ENCODE measurements around the gene CADM1. TPM values are rescaled to one million over a fixed set of nuclear protein-coding genes. Genes with fewer than 3 reads are reported as not detected.

The CADM1 gene
- total RNA-seq, 2 experiments from 2014 or later = 59.7 to 89.7 TPM

DNA sequence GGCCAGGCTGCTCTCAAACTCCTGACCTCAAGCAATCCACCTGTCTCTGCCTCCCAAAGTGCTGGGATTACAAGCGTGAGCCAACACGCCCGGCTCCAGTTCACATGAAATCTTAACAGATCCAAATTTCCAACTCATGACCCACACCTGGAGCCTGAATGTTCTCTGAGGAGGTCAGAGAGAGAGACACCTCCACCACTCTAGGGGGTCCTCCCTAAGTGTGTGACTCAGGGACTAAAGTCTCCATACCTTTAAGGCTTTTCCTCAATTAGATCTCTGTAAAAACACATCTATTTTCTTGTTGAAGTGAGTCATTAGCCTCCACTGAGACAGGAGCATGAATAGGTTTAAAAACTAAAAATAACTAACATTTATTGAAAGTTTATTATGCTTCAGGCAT is 376.4 kb downstream of the CADM1 start:
- H3K27ac ChIP-seq (ENCODE audit: low read depth, low read length, poor library complexity, severe bottlenecking) = no peak overlapping the region
- no peaks in the 10 kb centered on the region for H3K9me3 ChIP-seq (ENCODE audit: low read length)
- CTCF ChIA-PET (ENCODE audit: unreplicated experiment) = no interaction called here
- H3K4me1 ChIP-seq (ENCODE audit: insufficient read depth, low read length, poor library complexity, severe bottlenecking) = no peaks in the 10 kb centered on the region
- no peak for TF ChIP-seq EZH2phosphoT487 (IDR thresholded peaks at IDR 0.05; ENCODE audit: borderline replicate concordance, low read depth, low read length)
- TF ChIP-seq, protein P1, sequence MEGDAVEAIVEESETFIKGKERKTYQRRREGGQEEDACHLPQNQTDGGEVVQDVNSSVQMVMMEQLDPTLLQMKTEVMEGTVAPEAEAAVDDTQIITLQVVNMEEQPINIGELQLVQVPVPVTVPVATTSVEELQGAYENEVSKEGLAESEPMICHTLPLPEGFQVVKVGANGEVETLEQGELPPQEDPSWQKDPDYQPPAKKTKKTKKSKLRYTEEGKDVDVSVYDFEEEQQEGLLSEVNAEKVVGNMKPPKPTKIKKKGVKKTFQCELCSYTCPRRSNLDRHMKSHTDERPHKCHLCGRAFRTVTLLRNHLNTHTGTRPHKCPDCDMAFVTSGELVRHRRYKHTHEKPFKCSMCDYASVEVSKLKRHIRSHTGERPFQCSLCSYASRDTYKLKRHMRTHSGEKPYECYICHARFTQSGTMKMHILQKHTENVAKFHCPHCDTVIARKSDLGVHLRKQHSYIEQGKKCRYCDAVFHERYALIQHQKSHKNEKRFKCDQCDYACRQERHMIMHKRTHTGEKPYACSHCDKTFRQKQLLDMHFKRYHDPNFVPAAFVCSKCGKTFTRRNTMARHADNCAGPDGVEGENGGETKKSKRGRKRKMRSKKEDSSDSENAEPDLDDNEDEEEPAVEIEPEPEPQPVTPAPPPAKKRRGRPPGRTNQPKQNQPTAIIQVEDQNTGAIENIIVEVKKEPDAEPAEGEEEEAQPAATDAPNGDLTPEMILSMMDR (conservative IDR thresholded peaks at IDR 0.05; ENCODE audit: low read length) = no peak
- H3K4me3 ChIP-seq (ENCODE audit: low read depth, low read length, poor library complexity, severe bottlenecking) = no peak overlapping the region
- DNase-seq (ENCODE audit: low spot score) = no peak
- BruUV-seq (replicated peaks) = no TSS peak
- no peaks in the 10 kb centered on the region for H3K36me3 ChIP-seq (ENCODE audit: insufficient read depth, low read length)
- POLR2A ChIA-PET = no interaction called here
- H3K79me2 ChIP-seq (ENCODE audit: insufficient read depth, low read depth, low read length) = no peaks in the 10 kb centered on the region
- no peaks in the 10 kb centered on the region for H4K20me1 ChIP-seq (ENCODE audit: insufficient read depth, low read length)
- H3K4me2 ChIP-seq (ENCODE audit: low read length) = no peak overlapping the region
- H2AFZ ChIP-seq (ENCODE audit: low read length) = no peak overlapping the region
- H3K9me2 ChIP-seq (ENCODE audit: insufficient read depth, low read length) = no peaks in the 10 kb centered on the region
- intact Hi-C loops (cut with micrococcal nuclease; ENCODE audit: unreplicated experiment) = no loop called here

DNA sequence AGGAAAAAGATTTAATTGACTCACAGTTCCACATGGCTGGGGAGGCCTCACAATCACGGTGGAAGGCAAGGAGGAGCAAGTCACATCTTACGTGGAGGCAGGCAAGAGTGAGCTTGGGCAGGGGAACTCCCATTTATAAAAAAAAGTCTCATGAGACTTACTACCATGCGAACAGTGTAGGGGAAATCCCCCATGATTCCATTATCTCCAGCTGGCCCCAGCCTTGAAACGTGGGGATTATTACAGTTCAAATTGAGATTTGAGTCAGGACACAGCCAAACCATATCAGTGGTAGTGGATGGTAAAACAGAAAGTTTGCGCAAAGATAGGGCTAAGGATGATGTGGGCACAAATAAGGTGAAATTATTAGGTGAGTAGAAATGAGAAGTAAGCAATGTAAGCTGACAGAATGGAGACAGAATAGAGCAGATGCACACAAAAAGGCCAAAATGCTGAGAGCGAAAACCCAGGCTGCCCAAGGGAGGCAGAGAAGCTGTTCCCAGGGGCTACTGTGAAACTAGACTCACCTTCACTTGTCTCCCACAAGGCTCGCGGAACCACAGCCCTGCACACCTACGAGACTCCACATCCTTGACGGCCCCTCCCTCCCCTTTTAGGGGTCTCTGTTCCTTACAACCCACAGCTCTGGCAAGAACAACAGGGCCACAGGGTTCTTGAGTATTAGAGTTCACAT is 377.6 kb downstream of the CADM1 start:
- no peak overlapping the region for H3K4me2 ChIP-seq (ENCODE audit: low read length)
- H3K79me2 ChIP-seq (ENCODE audit: insufficient read depth, low read depth, low read length) = no peaks in the 10 kb centered on the region
- POLR2A ChIA-PET = no interaction called here
- no peak overlapping the region for H3K27ac ChIP-seq (ENCODE audit: low read depth, low read length, poor library complexity, severe bottlenecking)
- no peak overlapping the region for H3K4me3 ChIP-seq (ENCODE audit: low read depth, low read length, poor library complexity, severe bottlenecking)
- CTCF ChIA-PET (ENCODE audit: unreplicated experiment) = no interaction called here
- no peak overlapping the region for H2AFZ ChIP-seq (ENCODE audit: low read length)
- no peaks in the 10 kb centered on the region for H3K9me2 ChIP-seq (ENCODE audit: insufficient read depth, low read length)
- DNase-seq (ENCODE audit: low spot score) = no peak
- no peak for TF ChIP-seq EZH2phosphoT487 (IDR thresholded peaks at IDR 0.05; ENCODE audit: borderline replicate concordance, low read depth, low read length)
- TF ChIP-seq, protein P1 (conservative IDR thresholded peaks at IDR 0.05; ENCODE audit: low read length) = no peak
- no peaks in the 10 kb centered on the region for H4K20me1 ChIP-seq (ENCODE audit: insufficient read depth, low read length)
- H3K36me3 ChIP-seq (ENCODE audit: insufficient read depth, low read length) = no peaks in the 10 kb centered on the region
- no peaks in the 10 kb centered on the region for H3K4me1 ChIP-seq (ENCODE audit: insufficient read depth, low read length, poor library complexity, severe bottlenecking)
- BruUV-seq (replicated peaks) = no TSS peak
- intact Hi-C loops (cut with micrococcal nuclease; ENCODE audit: unreplicated experiment) = no loop called here
- no peaks in the 10 kb centered on the region for H3K9me3 ChIP-seq (ENCODE audit: low read length)

DNA sequence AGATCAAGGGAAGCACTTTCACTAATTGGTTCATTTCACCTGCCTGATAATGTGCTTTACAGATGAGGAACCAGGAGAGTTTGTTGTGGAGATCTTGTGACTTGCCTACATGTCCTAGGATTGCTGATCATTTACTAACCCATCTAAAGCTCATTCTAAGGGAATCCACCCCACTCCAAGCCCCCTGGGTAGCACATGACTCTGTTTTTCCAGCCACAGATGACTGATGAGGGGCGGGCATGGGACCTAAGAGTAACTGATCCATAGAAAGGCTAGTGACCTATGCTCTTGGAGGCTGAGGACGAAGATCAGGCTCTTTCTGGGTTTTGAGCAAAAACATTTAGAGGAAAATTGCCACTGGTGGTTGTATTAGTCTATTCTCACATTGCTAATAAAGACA is 378.1 kb downstream of the CADM1 start:
- CTCF ChIA-PET (ENCODE audit: unreplicated experiment) = no interaction called here
- POLR2A ChIA-PET = no interaction called here
- intact Hi-C loops (cut with micrococcal nuclease; ENCODE audit: unreplicated experiment) = no loop called here
- Histone ChIP-seq H3K36me3 (ENCODE audit: insufficient read depth, low read length) (no peaks in the 10 kb centered on the region), H3K9me3 (ENCODE audit: low read length) (no peaks in the 10 kb centered on the region), H3K79me2 (ENCODE audit: insufficient read depth, low read depth, low read length) (no peaks in the 10 kb centered on the region), H3K4me3 (ENCODE audit: low read depth, low read length, poor library complexity, severe bottlenecking) (no peak overlapping the region), H4K20me1 (ENCODE audit: insufficient read depth, low read length) (no peaks in the 10 kb centered on the region), H3K4me2 (ENCODE audit: low read length) (no peak overlapping the region), H3K4me1 (ENCODE audit: insufficient read depth, low read length, poor library complexity, severe bottlenecking) (no peaks in the 10 kb centered on the region), H3K27ac (ENCODE audit: low read depth, low read length, poor library complexity, severe bottlenecking) (no peak overlapping the region), H2AFZ (ENCODE audit: low read length) (no peak overlapping the region), H3K9me2 (ENCODE audit: insufficient read depth, low read length) (no peaks in the 10 kb centered on the region)
- no peak for DNase-seq (ENCODE audit: low spot score)
- BruUV-seq (replicated peaks) = no TSS peak
- TF ChIP-seq, protein P1 (conservative IDR thresholded peaks at IDR 0.05; ENCODE audit: low read length) = no peak
- no peak for TF ChIP-seq EZH2phosphoT487 (IDR thresholded peaks at IDR 0.05; ENCODE audit: borderline replicate concordance, low read depth, low read length)
